HepG2 (cell line): Measurements from ENCODE around the gene PNKD. TPM values are rescaled to one million over a fixed set of nuclear protein-coding genes. Genes with fewer than 3 reads are reported as not detected.
A peak's percentile ranks its signal among the peaks of the same experiment; 100 is the strongest.

Experiments
- BRCA1 ChIP-seq: sonication (generic); formaldehyde crosslinking; IDR thresholded peaks from 2 replicates; pipeline ENCODE4 v1.4.0; 2020; ENCODE audit warnings: missing genetic modification reagents
- FLYWCH1 ChIP-seq: sonication (generic); formaldehyde crosslinking; IDR thresholded peaks from 2 replicates; pipeline ENCODE4 v1.8.1; 2023; ENCODE audit warnings: mild to moderate bottlenecking, missing genetic modification reagents
- FOXP1 ChIP-seq, 2 experiments: fragments of 450-650 bp in 1 of 2; IDR thresholded peaks; 2 replicates each; pipeline ENCODE4 v1.6.1; 2017 to 2018; ENCODE audit warnings: antibody characterized with exemption in 1 of 2
- HES4 ChIP-seq: sonication (generic); formaldehyde crosslinking; IDR thresholded peaks from 2 replicates; pipeline ENCODE4 v1.9.0; 2021; ENCODE audit warnings: mild to moderate bottlenecking, missing genetic modification reagents, borderline replicate concordance
- ZFP82 ChIP-seq: sonication (generic); formaldehyde crosslinking; IDR thresholded peaks from 2 replicates; pipeline ENCODE4 v1.5.1; 2020; ENCODE audit warnings: mild to moderate bottlenecking, missing genetic modification reagents, borderline replicate concordance
- polyA plus RNA-seq, 8 experiments: library from polyadenylated mRNA; depleted of rRNA in 3 of 8; stranded (reverse) in 7 of 8; unstranded in 1 of 8; fragments of >200 nt; fragmentation: Illumina TruSeq in 4 of 8; extraction: Trizol in 4 of 8; gene quantifications; 2 replicates each; pipeline versions ENCODE4 v1.2.1 to v1.2.3, GENCODE V29; 2011 to 2016; ENCODE audit warnings: low read depth in 4 of 8, missing spikeins in 1 of 8, mixed read lengths in 1 of 8; ENCODE audit not compliant: insufficient read depth in 1 of 8
- total RNA-seq, 5 experiments: library from RNA; depleted of rRNA; stranded (reverse); fragments of >200 nt; fragmentation: Illumina TruSeq; extraction: Trizol; gene quantifications; 2 replicates each; pipeline ENCODE4 v1.2.3, GENCODE V29; 2016; ENCODE audit warnings: low read depth in 1 of 5
- TF ChIP-seq, protein P1 (sequence below): sonication (generic); formaldehyde crosslinking; IDR thresholded peaks from 2 replicates; pipeline ENCODE4 v1.8.0; 2022; ENCODE audit warnings: missing genetic modification reagents, mild to moderate bottlenecking, moderate library complexity, borderline replicate concordance
- TF ChIP-seq, protein P2 (sequence below): sonication (generic); formaldehyde crosslinking; IDR thresholded peaks from 2 replicates; pipeline ENCODE4 v1.4.0; 2020; ENCODE audit warnings: mild to moderate bottlenecking, missing genetic modification reagents
- TF ChIP-seq, protein P3 (sequence below): sonication (generic); formaldehyde crosslinking; IDR thresholded peaks from 2 replicates; pipeline ENCODE4 v1.4.0; 2020; ENCODE audit warnings: missing genetic modification reagents, mild to moderate bottlenecking, borderline replicate concordance
- TF ChIP-seq, protein P4 (sequence below): sonication (generic); formaldehyde crosslinking; IDR thresholded peaks from 2 replicates; pipeline ENCODE4 v1.5.0; 2020; ENCODE audit warnings: mild to moderate bottlenecking, missing genetic modification reagents
- TF ChIP-seq, protein P5 (sequence below): sonication (generic); formaldehyde crosslinking; IDR thresholded peaks from one replicate; pipeline ENCODE4 v1.5.1; 2020; ENCODE audit warnings: mild to moderate bottlenecking, missing genetic modification reagents; ENCODE audit errors: not compliant biosample characterization

Gene PNKD
- total and polyA plus RNA-seq, 2 of the 13 experiments (the other 11 are each of a cell fraction or from before 2014, with no cell fraction given) = 55.9 to 80.4 TPM

DNA sequence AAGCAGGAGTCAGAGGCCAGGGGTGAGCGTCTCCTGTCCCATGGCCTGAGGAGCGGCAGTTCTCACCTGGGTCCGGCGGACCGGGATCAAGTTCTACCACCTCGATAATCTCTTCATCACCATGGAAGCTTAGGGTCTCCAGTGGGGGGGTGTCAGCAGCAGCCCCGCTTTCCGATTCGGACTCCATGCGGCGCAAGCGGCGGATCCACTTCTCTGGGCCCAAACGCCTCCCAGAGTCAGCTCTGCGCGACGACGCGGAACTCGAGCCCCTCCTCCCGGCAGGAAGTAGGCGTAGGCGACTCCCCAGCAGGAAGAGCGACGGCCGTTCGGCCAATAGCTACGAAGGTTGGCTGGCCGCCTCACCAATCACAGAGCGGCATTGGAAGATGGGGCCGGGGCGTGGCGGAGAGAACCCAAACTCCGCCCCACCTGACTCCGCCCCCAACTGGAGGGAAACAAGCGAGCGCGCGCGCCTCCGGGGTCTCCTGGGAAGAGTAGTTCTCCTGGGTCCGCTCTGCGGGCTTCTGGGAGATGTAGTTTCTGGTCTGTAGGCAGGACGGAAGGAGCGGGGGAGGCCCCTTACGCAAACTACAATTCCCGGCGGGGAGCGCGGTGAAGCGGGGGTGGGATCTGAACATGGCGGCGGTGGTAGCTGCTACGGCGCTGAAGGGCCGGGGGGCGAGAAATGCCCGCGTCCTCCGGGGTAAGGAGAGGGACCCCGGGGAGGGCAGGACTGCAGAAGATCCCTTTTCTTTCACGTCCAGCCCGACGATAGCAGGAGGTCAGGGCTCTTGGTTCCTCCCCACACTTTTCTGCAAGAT, at the start of gene PNKD, which contains the start of gene AAMP (continued):
- TF ChIP-seq, protein P1, sequence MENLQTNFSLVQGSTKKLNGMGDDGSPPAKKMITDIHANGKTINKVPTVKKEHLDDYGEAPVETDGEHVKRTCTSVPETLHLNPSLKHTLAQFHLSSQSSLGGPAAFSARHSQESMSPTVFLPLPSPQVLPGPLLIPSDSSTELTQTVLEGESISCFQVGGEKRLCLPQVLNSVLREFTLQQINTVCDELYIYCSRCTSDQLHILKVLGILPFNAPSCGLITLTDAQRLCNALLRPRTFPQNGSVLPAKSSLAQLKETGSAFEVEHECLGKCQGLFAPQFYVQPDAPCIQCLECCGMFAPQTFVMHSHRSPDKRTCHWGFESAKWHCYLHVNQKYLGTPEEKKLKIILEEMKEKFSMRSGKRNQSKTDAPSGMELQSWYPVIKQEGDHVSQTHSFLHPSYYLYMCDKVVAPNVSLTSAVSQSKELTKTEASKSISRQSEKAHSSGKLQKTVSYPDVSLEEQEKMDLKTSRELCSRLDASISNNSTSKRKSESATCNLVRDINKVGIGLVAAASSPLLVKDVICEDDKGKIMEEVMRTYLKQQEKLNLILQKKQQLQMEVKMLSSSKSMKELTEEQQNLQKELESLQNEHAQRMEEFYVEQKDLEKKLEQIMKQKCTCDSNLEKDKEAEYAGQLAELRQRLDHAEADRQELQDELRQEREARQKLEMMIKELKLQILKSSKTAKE = no peak
- TF ChIP-seq FOXP1 (IDR thresholded peaks at IDR 0.05) (no peak), FOXP1 (CRISPR knock-in tag; IDR thresholded peaks at IDR 0.05) (peak; percentile 12; the same call in 1 of the 2 replicates), BRCA1 (peak; percentile 83; the same call in 1 of the 2 replicates), ZFP82 (CRISPR knock-in tag) (peak; percentile 83; the same call in 1 of the 2 replicates), FLYWCH1 (CRISPR knock-in tag) (peak; percentile 59; the same call in 1 of the 2 replicates), HES4 (CRISPR knock-in tag) (peak; percentile 97)
- TF ChIP-seq, protein P2, sequence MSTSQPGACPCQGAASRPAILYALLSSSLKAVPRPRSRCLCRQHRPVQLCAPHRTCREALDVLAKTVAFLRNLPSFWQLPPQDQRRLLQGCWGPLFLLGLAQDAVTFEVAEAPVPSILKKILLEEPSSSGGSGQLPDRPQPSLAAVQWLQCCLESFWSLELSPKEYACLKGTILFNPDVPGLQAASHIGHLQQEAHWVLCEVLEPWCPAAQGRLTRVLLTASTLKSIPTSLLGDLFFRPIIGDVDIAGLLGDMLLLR = no peak; the same call in none of the 2 replicates
- TF ChIP-seq, protein P3, sequence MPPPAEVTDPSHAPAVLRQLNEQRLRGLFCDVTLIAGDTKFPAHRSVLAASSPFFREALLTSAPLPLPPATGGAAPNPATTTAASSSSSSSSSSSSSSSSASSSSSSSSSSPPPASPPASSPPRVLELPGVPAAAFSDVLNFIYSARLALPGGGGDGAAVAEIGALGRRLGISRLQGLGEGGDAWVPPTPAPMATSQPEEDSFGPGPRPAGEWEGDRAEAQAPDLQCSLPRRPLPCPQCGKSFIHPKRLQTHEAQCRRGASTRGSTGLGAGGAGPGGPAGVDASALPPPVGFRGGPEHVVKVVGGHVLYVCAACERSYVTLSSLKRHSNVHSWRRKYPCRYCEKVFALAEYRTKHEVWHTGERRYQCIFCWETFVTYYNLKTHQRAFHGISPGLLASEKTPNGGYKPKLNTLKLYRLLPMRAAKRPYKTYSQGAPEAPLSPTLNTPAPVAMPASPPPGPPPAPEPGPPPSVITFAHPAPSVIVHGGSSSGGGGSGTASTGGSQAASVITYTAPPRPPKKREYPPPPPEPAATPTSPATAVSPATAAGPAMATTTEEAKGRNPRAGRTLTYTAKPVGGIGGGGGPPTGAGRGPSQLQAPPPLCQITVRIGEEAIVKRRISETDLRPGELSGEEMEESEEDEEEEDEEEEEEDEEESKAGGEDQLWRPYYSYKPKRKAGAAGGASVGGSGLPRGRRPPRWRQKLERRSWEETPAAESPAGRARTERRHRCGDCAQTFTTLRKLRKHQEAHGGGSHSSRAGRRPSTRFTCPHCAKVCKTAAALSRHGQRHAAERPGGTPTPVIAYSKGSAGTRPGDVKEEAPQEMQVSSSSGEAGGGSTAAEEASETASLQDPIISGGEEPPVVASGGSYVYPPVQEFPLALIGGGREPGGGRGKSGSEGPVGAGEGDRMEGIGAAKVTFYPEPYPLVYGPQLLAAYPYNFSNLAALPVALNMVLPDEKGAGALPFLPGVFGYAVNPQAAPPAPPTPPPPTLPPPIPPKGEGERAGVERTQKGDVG (CRISPR knock-in tag) = no peak
- TF ChIP-seq, protein P4, sequence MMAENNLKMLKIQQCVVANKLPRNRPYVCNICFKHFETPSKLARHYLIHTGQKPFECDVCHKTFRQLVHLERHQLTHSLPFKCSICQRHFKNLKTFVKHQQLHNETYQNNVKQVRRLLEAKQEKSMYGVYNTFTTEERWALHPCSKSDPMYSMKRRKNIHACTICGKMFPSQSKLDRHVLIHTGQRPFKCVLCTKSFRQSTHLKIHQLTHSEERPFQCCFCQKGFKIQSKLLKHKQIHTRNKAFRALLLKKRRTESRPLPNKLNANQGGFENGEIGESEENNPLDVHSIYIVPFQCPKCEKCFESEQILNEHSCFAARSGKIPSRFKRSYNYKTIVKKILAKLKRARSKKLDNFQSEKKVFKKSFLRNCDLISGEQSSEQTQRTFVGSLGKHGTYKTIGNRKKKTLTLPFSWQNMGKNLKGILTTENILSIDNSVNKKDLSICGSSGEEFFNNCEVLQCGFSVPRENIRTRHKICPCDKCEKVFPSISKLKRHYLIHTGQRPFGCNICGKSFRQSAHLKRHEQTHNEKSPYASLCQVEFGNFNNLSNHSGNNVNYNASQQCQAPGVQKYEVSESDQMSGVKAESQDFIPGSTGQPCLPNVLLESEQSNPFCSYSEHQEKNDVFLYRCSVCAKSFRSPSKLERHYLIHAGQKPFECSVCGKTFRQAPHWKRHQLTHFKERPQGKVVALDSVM (CRISPR knock-in tag) = peak; percentile 40; the same call in 1 of the 2 replicates
- TF ChIP-seq, protein P5, sequence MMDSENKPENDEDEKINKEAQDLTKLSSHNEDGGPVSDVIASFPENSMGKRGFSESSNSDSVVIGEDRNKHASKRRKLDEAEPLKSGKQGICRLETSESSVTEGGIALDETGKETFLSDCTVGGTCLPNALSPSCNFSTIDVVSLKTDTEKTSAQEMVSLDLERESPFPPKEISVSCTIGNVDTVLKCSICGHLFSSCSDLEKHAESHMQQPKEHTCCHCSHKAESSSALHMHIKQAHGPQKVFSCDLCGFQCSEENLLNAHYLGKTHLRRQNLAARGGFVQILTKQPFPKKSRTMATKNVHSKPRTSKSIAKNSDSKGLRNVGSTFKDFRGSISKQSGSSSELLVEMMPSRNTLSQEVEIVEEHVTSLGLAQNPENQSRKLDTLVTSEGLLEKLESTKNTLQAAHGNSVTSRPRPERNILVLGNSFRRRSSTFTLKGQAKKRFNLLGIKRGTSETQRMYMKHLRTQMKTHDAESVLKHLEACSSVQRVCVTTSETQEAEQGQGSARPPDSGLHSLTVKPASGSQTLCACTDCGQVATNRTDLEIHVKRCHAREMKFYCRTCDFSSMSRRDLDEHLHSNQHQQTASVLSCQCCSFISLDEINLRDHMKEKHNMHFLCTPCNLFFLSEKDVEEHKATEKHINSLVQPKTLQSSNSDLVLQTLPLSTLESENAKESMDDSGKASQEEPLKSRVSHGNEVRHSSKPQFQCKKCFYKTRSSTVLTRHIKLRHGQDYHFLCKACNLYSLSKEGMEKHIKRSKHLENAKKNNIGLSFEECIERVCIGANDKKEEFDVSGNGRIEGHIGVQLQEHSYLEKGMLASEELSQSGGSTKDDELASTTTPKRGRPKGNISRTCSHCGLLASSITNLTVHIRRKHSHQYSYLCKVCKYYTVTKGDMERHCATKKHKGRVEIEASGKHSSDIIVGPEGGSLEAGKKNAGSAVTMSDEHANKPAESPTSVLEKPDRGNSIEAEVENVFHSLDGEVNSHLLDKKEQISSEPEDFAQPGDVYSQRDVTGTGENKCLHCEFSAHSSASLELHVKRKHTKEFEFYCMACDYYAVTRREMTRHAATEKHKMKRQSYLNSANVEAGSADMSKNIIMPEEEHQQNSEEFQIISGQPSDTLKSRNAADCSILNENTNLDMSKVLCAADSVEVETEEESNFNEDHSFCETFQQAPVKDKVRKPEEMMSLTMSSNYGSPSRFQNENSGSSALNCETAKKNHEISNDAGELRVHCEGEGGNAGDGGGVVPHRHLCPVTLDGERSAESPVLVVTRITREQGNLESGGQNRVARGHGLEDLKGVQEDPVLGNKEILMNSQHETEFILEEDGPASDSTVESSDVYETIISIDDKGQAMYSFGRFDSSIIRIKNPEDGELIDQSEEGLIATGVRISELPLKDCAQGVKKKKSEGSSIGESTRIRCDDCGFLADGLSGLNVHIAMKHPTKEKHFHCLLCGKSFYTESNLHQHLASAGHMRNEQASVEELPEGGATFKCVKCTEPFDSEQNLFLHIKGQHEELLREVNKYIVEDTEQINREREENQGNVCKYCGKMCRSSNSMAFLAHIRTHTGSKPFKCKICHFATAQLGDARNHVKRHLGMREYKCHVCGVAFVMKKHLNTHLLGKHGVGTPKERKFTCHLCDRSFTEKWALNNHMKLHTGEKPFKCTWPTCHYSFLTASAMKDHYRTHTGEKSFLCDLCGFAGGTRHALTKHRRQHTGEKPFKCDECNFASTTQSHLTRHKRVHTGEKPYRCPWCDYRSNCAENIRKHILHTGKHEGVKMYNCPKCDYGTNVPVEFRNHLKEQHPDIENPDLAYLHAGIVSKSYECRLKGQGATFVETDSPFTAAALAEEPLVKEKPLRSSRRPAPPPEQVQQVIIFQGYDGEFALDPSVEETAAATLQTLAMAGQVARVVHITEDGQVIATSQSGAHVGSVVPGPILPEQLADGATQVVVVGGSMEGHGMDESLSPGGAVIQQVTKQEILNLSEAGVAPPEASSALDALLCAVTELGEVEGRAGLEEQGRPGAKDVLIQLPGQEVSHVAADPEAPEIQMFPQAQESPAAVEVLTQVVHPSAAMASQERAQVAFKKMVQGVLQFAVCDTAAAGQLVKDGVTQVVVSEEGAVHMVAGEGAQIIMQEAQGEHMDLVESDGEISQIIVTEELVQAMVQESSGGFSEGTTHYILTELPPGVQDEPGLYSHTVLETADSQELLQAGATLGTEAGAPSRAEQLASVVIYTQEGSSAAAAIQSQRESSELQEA = no peak
